HG03520 (cell line): ENCODE results near the gene STRA8.

Experiments
- ATAC-seq: cut with Tn5 transposase; IDR thresholded peaks from one replicate; pipeline ENCODE4 v1.9.1; 2021; ENCODE audit warnings: mild to moderate bottlenecking, moderate library complexity; ENCODE audit not compliant: unreplicated experiment

The STRA8 gene

GRCh38 chr7:135300913-135301765, 67.5 kb downstream of the STRA8 start:
- ATAC-seq: no peak
